Stimulated activated CD8-positive, alpha-beta memory T cell treated with anti-CD3 and anti-CD28 coated beads, Interleukin-4, amount 100 ng/mL, for 48 hours (primary cell): ENCODE results near the gene ZNF451.

ENCODE experiments used
- DNase-seq: peaks from one replicate; pipeline ENCODE4 v3.0.0-alpha.2; 2020

Gene ZNF451

GRCh38 chr6:57215260-57215659 lies 125.3 kb downstream of the ZNF451 start:
- no peak for DNase-seq

DNA sequence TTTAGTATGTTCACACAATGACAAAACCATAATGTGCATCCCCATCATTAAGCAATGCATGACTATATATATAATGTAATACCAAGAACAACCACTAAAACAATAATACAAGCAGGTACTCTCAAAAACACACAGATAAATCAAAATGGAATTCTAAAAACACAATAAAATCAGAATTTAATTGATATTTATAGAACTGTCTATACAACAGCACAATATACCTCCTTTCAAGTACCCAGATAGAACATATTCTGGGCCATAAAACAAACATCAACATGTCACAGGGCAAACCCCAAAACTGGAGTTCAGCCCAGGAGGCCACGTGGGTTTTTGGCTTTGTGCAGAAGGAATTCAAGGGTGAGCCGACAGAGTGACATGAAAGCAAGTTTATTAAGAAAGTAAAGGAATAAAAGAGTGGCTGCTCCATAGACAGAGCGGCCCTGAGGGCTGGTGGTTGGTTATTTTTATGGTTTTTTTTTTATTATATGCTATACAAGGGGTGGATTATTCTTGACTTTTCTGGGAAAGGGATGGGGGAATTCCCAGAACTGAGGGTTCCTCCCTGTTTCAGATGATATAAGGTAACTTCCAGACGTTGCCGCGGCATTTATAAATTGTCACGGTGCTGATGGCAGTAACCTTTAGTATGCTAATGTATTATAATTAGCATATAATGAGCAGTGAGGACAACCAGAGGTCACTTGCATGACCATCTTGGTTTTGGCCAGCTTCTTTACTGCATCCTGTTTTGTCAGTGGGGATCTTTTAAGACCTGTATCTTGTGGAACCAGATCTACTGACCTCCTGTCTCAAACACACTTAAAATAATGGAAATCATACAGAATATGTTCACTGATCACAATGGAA lies 126.5 kb downstream of the ZNF451 start:
- DNase-seq = no peak

GRCh38 chr6:57217270-57217669 lies 127.3 kb downstream of the ZNF451 start:
- no peak for DNase-seq
